WERI-Rb-1 (cell line): ENCODE results near the gene TCF15.
A peak's percentile ranks its signal among the peaks of the same experiment; 100 is the strongest.

ENCODE experiments used
- DNase-seq: peaks from one replicate; pipeline ENCODE4 v3.0.0-alpha.2; 2020
- H3K27ac ChIP-seq: fragments of 250-450 bp; sonication (Bioruptor Pico); 2 replicates; pipeline ENCODE4 v1.5.1; 2020; ENCODE audit warnings: mild to moderate bottlenecking, moderate library complexity
- H3K27me3 ChIP-seq: fragments of 250-450 bp; sonication (Bioruptor Pico); 2 replicates; pipeline ENCODE4 v1.5.1; 2021; ENCODE audit warnings: mild to moderate bottlenecking, low read depth, moderate library complexity; ENCODE audit not compliant: insufficient read depth, severe bottlenecking
- H3K36me3 ChIP-seq: fragments of 250-450 bp; sonication (Bioruptor Pico); 2 replicates; pipeline ENCODE4 v1.5.1; 2020; ENCODE audit warnings: mild to moderate bottlenecking, moderate library complexity
- H3K4me3 ChIP-seq: 2 replicates; pipeline ENCODE4 v1.5.1; 2011; ENCODE audit warnings: low read depth, mild to moderate bottlenecking, control low read depth, low read length
- H3K9me3 ChIP-seq: fragments of 250-450 bp; sonication (Bioruptor Pico); 2 replicates; pipeline ENCODE4 v1.5.1; 2021; ENCODE audit warnings: mild to moderate bottlenecking, moderate library complexity; ENCODE audit not compliant: severe bottlenecking
- CTCF ChIP-seq: IDR thresholded peaks from 2 replicates; pipeline ENCODE4 v1.5.1; 2011; ENCODE audit warnings: low read depth, mild to moderate bottlenecking, control low read depth, inconsistent platforms, low read length

Gene TCF15

GRCh38 chr20:603116-603640, 6.9 kb downstream of the TCF15 start:
- peaks cover 12% of the 10 kb centered on the region for H3K36me3 ChIP-seq
- no peaks in the 10 kb centered on the region for H3K9me3 ChIP-seq
- no peak overlapping the region for H3K4me3 ChIP-seq
- TF ChIP-seq CTCF: 0 out of 2 replicates have a peak, but pooled peaks have one; percentile 14
- DNase-seq: no peak
- no peaks in the 10 kb centered on the region for H3K27me3 ChIP-seq
- H3K27ac ChIP-seq: no peak overlapping the region

- peaks cover 12% of the 10 kb centered on the region for H3K36me3 ChIP-seq
- H3K4me3 ChIP-seq: no peak overlapping the region
- DNase-seq: no peak
- no peak for TF ChIP-seq CTCF
- no peak overlapping the region for H3K27ac ChIP-seq
- H3K27me3 ChIP-seq: no peaks in the 10 kb centered on the region
- H3K9me3 ChIP-seq: no peaks in the 10 kb centered on the region
Observed at GRCh38 chr20:602111-602970, 7.8 kb downstream of the TCF15 start.

GRCh38 chr20:600736-601135, 9.4 kb downstream of the TCF15 start:
- Histone ChIP-seq H3K36me3 (peaks cover 6% of the 10 kb centered on the region), H3K9me3 (no peaks in the 10 kb centered on the region), H3K27me3 (no peaks in the 10 kb centered on the region), H3K4me3 (no peak overlapping the region), H3K27ac (no peak overlapping the region)
- TF ChIP-seq CTCF: no peak
- no peak for DNase-seq

- no peak overlapping the region for H3K27ac ChIP-seq
- H3K9me3 ChIP-seq: no peaks in the 10 kb centered on the region
- no peak for DNase-seq
- peaks cover 6% of the 10 kb centered on the region for H3K36me3 ChIP-seq
- no peak overlapping the region for H3K4me3 ChIP-seq
- no peaks in the 10 kb centered on the region for H3K27me3 ChIP-seq
- TF ChIP-seq CTCF: no peak
Observed at GRCh38 chr20:600141-600540, 10.0 kb downstream of the TCF15 start.

- Histone ChIP-seq H3K36me3 (no peaks in the 10 kb centered on the region; the same call in 1 of the 2 replicates), H3K27me3 (no peaks in the 10 kb centered on the region), H3K9me3 (no peaks in the 10 kb centered on the region), H3K27ac (no peak overlapping the region), H3K4me3 (no peak overlapping the region)
- no peak for DNase-seq
- no peak for TF ChIP-seq CTCF
Observed at GRCh38 chr20:598133-598850, 11.8 kb downstream of the TCF15 start.
